Measurements from ENCODE around the gene C9orf78.
A peak's percentile ranks its signal among the peaks of the same experiment; 100 is the strongest.

Gene C9orf78

DNA sequence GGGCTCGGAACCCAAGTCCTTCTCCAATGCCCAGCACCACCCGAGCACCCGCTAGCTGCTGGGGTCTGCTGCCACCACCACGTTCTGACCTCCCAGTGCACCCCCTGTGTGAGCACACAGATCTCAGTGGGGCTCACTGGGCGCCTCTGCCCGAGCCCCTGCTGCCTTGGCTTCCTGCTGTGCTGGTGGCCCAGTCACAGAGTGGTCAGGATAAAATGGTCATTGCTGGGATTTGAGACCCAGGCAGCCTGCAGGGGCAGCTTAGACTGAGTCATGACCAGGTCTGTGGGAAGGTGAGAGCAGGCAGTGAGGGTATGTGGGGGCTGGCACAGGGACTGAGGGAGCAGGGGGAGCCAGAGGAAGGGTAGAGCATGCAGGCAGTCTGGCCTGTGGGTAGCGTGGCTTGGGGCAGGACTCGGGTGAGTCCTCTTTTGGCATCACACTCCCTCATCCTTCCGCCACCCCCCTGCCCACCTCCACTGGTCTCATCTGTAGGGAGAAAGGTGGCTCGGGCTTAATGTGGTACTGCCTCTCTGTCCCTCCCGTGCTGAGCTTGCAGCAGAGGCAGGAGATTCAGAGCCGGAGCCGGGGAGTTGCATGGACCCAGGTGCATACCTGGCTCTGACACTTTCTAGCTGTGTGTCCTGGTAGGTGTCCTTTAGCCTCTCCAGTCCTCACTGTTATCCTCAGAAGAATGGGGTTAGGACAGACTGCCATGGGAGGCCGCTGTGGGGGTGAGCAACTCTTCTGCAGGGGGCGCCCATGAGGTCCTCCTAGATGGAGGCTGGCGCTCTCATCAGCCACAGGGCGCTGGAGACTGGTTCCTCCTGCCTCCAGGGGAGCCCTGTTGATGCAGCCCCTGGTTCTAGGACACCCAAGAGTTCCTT is 32.3 kb upstream of the C9orf78 start:
- no peak for DNase-seq

DNA sequence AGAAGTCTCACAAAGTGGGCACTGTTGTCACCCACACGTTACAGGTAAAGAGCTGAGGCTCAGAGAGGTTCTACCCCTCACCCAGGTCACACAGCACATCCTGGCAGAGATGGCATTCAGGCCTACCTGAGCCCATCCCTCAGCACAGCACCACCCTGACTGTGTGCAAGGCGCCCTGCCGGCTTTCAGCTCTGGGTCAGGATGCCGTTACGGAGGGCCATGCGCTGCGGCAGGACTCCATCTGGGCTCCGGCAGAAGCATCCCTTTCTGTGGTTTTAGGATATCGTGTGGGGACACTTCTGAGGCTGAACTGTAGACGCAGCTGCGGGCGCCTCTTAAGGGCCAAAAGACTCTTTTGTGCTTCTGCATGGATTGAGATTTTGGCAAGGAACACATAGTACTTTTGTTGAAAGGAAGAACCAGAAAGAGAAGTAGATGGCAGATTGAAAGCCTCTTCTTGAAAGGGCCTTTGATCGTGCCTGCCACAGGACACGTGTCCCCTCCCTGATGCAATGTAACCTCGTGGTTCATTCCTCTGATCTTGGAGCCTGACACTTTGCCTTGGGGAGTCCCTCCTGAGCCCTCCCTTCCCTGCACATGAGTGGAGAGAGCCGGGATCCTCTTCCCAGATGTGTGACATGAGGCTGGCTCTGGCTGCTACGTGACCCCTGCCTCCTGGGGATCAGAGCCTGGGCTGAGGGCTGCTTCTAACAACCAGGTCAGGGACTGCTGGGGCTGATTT is 31.5 kb upstream of the C9orf78 start:
- DNase-seq, result no peak

DNA sequence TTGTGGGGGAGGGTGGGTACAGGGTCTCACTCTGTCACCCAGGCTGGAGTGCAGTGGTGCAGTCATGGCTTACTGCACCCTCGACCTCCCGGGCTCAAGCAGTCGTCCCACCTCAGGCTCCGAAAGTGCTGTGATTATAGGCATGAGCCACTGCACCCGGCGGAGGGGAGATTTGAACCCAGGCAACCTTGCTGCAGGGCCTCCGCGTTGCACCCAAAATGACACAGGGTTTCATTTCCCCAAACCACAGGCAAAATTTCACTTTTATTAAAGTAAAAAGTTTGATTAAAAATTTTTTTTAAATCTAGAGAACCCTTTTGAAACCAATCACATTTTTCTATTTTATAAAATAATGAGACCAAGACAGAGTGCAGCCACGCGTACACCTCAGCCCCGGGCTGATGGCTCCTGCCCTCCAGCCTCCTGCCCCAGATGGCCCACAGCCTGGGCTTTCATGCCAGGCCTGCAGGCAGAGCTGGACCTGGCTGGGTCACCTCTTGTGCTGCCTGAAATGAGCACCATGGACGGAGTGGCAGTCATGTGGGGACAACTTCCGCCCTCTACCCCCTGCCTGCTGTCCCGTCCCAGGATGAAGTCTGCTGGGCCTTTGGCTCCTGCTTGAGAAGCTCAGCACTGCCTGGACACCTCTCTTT is 30.7 kb upstream of the C9orf78 start:
- no peak for DNase-seq

DNA sequence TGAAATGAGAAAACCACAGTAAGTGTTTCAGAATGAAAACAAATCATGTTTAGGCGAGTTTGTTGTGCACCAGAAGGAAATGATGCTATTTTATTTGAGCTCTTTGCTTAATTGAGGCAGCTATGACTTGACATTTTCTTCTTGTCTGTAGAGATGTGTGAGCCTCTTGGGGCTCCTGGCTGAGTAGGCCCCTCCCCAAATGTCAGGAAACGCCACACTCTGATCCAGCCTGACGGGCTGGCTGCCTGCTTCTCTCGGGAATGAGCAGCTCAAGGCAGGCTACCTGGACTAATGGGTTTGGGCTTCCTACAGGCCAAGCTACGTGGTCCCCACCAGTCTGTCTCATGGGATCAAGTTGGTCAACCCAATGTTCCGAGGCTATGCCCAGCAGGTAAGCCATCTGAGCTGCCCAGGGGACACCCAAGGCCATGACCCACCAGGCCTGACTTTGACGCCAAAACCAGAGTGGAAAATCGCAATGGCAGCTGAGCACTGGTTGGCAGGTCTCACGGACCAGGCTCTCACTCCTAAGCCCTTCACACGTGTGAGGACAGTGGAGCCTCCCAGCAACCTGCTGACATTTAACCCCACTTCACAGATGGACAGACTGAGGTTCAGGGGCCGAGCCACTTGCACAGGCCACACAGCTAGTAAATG is 30.0 kb upstream of the C9orf78 start:
- no peak for DNase-seq

DNA sequence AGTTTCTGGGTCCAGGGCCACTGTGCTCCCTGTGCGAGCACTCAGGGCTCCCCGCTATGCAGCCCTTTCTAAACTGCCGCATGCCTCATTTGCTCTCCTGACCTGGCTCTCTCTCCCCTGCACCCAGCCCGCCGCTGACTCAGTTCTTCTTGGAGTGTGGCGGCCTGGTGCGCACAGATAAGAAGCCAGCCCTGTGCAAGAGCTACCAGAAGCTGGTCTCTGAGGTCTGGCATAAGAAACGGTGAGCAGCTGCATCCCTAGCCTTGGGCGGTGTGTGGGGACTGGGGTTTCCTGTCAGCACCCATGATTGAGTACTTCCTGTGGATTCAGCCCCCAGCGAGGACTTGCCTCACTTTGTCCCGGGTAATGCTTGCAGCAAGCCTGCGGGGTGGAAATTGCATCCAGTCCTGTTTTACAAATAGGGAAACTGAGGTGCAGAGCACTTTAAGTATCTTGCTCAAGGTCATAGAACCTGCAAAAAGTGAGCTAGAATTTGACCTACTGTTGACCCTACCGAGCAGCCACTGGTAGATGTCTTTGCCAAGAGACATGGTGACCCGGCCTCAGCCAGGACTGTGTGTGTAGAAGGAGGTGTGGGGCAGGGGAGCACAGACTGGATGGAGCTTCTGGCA is 28.1 kb upstream of the C9orf78 start:
- peak; percentile 99 for DNase-seq

DNA sequence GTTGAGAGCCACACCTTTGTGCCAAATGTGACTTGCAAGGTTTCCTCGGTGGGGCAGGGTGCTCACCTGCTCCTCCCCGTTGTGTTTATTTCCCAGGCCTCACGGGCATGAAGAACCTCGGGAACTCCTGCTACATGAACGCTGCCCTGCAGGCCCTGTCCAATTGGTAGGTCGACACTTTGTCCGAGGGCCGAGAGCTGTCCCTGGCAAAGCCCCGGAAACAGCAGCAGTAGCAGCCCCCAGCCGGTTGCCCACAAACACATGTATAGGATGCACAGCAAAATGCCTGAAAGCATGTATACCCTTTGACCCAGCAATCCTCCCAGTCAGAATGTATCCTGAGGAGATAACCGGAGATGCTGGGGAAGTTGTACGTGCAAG is 26.4 kb upstream of the C9orf78 start:
- DNase-seq, result no peak

DNA sequence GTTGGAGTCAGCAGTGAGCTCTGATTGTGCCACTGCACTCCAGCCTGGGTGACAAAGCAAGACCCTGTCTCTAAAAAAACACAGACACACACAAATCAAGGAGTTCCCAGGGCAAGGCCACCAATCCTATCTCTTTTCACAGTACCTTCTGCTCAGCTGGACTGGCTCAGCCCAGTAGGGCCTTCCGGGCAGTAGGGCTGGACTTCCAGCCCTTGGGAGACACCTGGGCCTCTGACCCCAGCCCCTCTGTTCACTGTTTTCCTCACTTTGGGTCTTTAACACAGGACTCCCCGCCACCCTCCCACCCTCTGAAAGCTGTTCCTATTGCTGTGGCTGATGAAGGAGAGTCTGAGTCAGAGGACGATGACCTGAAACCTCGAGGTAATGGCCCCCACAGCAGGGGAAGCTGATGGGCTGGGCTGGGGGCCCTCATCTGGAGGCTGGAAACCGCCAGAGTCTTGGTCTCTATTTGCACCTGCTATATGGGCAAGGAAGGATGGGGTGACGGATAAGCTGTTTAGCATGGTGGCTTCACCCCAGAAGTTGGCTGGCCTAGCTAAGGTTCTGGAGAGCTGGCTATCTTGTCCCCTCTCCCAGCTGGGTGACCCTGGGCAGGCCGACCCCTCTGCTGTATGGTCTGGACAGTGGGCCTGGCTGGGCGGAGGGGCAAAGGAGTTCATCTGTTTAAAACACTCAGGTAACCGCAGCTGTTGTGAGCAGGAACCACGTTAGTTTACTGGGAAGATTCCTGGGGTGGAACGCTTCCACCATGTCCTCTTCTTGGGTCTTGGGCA is 25.8 kb upstream of the C9orf78 start:
- no peak for DNase-seq

DNA sequence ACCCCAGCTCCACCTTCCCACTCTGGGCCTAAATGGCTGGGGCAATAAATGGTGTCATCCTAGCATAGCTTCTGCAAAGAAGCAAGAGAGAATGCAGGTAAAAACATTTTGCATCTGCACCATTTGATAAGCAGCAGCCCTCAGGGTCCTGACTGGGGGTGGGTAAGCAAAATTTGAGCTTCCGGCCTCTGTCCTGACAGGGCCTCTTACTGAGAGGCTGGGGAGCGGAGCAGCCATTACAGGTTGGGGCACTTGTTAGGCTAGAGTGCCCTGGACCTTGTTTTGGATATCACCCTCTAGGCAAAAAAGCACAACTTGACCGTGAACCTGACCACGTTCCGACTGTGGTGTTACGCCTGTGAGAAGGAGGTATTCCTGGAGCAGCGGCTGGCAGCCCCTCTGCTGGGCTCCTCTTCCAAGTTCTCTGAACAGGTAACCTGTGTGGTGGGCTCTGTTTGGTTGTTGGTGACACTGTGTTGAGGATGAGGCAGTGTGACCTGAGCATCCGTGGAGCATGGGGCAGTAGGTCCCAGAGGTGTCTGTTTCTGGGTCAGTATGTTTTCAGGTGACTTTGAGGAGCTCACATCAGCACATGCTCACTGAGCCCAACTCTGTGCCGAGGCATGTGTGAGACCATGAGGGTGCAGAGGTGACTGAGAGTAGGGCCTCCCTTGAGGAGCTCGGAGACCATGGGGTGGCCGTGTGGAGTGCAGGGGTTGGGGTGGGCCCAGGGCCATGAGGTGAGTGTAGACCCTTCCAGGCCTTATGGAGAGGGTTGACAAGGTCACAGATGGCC is 23.3 kb upstream of the C9orf78 start:
- DNase-seq, result no peak

DNA sequence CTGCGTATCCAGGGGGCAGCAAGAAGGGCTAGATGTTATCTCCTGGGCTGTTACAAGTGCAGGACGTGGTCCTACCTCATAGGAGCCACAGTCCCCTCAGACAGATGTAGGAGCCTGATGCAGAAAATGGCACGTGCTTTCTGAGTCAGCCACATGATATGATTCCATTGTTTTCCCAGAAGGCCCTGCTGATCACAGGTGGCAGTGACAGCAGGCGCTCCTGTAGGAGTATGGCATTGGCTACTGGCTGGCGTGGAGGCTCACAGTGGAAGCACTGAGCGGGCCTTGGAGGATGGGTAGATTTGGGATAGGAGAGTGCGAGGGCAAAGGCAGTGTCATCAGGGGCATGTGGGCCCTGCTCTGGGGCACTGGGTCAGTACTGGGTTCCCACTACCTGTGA is 22.1 kb upstream of the C9orf78 start:
- DNase-seq, result peak; percentile 41

DNA sequence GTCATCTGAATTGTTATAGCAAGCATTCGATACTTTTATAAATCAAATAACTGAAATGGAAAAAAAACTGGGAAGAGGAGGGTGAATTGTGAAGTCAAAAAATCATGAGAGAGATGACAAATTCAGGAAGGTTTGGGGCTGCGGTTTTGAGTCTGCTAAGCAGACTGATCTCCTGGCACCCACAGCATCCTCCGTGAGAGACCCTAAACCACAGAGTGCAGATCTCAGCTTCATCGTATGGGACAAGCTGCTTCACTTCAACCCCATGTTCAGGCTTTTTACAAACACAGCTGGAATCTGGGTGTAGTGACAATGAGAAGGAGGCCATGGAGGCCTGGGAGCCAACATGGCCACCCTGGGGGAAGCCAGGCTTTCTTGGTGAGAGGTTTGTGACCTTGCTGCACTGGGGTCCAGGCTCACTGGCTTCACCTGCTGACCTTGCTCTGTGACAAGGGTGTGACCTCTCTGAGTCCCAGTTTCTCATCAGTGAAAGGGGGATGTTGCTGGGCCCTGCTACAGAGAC is 19.6 kb upstream of the C9orf78 start:
- DNase-seq, result no peak

DNA sequence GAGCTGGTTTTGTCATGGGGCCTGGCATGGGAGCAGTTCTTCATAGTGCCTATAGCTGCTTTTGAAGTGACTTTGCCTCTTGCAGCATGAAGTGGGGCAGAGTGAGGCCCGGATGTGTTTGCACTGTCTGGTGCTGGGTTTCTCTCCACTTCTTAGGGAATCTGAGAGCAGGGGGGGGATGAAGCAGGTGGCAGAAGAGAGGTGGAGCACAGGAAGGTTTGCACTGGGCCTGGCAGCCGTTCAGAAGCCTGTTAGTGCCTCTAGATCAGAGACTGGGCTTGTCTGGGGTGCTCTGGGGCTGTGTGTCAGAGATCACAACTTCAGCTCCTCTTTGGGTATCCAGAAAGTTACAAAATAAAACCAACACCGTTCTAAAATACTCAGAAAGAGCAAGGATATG is 18.5 kb upstream of the C9orf78 start:
- DNase-seq, result no peak

DNA sequence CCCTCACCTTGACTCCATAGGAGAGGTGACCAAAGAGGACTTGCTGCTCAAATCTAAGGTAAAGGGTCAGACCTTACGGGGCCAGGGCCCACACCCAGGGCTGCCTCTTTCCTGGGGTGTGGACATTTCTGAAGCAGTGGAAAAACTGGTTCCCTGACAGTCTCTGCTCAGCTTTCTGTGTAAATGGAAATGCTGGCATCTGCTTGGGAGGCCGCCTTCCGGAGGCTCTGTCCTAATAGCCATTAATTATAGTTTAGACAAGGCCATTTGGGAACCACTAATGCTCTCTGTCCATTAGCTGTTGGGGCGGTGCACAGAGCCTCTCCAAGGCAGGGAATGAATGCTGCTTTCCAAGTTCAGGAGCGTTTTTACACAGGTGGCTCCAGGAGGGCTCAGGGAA is 17.5 kb upstream of the C9orf78 start:
- no peak for DNase-seq

DNA sequence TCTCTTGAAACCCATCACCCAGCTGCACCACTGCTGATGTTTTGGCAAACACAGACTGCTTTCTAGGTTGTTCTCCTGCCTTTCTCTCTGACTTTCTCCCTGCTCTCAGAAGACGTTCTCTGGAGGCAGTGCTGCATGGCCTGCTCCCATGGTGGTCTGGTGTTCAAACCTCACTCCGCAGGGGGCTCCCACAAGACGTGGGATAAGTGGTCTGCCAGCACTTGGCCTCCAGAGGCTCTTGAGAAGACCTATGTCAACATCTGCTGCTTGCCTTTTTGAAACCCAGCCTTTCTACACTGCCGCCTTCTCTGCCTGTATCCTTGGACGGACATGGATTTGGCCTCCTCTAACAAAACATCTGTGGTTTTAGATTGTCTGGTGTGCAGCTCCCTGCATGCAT is 16.7 kb upstream of the C9orf78 start:
- no peak for DNase-seq

DNA sequence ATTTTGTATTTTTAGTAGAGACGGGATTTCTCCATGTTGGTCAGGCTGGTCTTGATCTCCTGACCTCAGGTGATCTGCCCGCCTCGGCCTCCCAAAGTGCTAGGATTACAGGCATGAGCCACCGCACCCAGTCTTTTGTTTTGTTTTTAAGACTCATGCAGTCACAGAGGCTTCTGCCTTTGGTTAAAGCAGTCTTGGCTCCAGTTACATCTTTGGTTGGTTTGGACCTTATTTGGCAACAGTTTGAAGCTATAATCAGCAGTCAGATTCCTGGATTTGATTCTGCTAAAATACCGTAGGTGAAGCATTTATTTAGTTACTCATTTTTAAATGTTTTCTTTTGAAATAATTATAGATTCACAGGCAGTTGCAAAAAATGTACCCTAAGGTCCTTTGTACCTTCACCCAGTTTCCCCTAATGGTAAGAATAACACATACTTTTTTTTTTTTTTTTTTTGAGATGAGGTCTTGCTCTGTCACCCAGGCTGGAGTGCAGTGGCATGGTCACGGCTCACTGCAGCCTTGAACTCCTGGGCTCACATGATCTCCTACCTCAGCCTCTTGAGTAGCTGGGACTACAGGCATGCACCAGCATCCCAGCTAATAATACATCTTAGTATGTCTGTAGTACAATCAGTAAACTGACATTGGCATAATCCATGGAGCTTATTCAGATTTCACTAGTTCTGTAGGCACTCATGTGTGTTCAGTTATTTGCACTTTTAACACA is 15.9 kb upstream of the C9orf78 start:
- no peak for DNase-seq

DNA sequence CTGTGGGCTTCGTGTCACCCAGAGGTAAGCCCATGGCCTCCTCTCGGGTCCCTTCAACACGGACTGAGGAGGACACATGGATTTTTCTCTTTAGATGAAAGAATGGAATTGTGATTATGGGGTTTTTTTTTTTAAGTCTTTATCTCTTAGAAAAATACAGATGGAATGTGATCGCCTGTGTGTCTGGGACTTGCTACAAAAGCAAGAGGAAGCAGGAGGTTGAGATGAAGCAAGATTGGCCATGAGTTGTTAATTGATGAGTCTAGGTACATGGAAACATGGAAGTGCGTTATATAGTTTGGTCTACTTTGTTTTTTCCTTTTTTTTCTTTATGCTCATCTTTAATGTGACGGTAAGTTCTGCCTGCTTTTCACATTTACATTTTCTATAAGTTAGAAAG is 14.8 kb upstream of the C9orf78 start:
- no peak for DNase-seq

DNA sequence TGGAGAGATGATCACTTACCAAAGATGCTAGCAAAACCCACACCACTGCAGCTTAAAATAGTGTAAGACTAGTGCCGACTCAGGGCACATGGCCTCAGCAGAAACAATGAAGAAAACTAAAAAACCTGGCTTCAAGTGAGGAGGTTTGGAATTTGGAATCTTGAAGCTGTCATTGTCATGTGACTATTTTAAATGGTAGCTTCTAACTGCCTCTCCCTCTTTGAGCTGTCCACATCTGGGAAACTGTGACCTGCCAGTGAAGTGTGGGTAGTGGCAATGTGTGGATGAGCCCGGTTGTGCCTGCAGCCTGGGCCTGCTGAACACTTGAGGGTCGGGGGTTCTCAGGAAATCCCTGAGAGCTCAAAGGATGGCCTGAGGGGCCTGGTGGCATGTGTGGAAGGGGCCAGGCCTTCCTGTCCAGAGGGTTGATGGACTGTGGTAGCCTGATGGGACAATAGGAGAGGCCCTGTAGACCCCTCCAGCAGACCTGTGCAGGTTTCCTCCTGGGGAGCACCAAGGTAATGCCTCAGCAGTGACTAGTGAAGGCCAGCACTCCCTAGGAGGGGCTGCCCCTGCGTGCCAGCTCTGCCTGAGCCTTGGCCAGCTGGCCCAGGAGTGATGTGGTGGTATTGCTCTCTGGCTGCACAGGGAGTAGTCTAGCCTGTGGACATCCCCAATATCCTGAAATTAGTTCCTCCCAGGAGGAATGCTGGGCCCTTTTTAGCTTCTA is 13.8 kb upstream of the C9orf78 start:
- DNase-seq, result no peak

DNA sequence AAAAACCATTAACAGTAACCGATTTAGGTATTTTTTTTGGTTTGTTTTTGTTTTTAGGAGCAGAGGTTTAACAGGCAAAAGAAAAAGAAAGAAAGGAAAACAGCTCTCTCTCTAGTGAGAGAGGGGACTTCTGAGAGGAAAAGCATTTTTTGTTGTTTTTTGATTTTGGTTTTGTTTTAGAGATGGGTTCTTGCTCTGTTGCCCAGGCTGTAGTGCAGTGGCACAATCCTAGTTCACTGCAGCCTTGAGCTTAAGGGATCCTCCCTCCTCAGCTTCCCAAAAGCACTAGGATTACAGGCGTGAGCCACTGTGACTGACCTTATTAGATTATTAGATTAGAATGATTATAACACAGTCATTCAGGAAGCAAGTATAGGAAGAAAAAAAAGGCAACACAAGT is 10.3 kb upstream of the C9orf78 start:
- no peak for DNase-seq

DNA sequence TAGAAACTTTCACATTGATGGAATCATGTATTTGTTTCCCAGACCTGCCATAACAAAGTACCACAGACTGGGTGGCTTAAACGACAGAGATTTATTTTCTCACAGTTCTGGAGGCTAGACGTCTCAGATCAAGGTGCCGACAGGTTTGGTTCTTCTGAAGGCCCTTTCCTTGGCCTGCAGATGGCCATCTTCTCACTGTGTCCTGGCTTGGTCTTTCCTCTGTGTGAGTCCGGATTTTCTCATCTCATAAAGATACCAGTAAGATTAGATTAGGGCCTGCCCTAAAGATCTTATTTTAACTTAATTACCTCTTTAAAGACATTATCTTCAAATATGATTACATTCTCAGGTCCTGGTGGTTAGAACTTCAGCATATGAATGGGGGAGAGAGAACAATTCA is 6.0 kb upstream of the C9orf78 start:
- no peak for DNase-seq

DNA sequence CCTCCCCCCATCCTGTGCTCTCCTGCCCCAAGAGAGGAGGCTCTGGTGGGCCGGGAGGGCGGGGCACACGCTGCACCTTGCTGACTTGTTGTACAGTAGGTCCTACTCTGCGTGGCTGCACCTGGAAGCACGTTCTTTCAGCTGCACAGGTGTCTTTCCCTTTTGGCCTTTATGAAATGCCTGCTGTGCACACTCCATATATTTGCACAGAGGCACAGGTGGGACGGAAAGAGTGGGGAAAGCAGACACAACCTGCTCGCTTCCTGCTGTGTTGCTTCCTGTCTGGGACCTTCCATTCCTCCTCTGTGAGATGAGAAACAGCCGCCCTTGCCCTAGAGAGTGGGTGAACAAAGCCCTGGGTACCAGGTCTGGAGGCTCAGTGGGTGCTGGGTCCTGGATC is 5.0 kb upstream of the C9orf78 start:
- no peak for DNase-seq

All from hematopoietic multipotent progenitor cell treated with erythropoietin and hydrocortisone succinate and interleukin-3 and kit ligand, for 8 days (in vitro differentiated cells).